NOMO-1 treated with dmso at 0.1 percent for 144 hours (cell line): ENCODE results near the gene FOXN3.
A peak's percentile ranks its signal among the peaks of the same experiment; 100 is the strongest.
"Not testable (repeated sequence)": the region's sequence is repeated elsewhere in the genome, so short reads cannot be mapped to it uniquely, and the experiment has no call there.

Source experiments
- DNase-seq: peaks from one replicate; lab custom pipeline; 2025; ENCODE audit not compliant: unreplicated experiment; lab: John Stamatoyannopoulos, UW

FOXN3 gene

GRCh38 chr14:89206389-89207031 lies 210.5 kb downstream of the FOXN3 start:
- DNase-seq: no peak

DNA sequence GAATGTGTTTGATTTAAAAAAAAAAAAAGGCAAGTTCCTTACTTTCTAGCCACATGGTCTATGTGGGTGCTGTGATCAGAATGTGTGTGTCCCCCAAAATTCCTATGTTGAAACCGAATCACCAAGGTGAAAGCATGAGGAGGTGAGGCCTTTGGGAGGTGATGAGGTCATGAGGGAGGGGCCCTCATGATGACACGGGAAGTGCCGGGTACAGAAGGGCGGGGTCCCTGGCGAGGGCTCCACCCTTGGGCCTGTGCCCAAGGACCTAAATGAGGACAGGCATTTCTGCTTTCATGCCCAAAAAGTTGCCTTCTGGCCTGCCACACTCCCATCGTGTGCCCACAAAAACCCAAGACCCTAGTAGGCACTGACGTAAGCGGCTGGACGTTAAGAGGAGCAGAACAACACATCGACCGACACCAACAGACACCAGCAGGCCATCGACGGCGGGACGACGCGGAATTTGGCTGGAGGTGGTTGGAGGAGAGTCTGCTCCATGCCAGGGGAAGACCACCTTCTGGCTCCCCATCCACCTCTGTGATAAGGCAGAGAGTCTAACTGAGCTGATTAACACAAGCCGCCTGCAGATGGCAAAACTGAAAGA lies 211.8 kb downstream of the FOXN3 start:
- DNase-seq: no peak

DNA sequence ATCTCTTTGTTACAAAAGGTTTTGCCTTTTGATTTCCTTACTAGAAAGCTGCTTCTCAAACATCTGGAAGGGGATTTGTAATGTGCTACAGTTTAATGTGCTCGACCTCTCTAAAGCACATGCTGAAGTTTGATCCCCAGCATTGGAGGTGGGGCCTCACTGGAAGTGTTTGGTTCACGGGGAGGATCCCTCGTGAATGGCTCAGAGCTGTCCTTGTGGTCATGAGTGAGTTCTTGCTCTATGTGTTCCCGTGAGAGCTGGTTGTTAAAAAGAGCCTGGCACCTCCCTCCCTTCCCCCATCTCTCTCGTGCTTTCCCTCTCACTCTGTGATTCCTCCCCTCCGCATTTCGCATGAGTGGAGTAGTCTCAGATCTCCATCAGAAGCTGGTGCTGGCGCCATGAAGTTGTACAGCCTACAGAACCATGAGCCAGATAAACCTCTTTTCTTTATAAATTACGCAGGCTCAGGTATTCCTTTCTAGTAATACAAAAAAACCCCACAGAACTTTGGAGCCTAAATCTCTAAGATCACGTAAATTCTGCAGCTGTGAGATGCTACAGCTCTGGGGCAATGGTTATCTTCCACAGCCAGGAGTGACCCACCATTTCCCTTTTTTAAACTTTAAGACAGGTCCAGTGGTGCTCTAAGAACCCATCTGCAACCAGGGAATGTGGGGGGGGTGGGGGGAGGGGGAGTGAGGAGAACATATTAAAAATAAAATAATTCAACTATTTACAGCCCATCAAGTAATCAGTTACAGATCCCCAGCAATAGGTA lies 214.4 kb downstream of the FOXN3 start:
- DNase-seq: no peak

DNA sequence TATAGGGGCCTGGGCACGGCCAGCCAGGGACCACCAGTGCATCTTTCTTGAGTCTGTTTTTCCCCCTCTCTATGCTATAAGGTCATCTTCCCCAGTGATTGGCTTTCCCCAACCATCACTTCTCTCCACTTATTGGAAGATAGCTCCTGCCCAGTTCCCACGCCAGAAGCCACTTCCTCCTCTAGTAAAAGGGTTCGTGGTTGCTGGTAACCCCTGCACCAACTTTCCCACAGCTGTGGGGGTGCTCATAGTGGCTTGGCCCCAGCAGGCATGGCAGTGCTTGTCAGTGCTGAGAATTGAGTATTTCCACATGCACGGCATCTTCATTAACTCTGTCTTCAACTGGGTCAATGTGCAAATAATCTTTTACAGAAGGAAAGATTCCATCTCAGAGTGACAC lies 215.4 kb downstream of the FOXN3 start:
- no peak for DNase-seq

GRCh38 chr14:89199357-89199756 lies 217.7 kb downstream of the FOXN3 start:
- DNase-seq: not testable (repeated sequence)

GRCh38 chr14:89198544-89199329 lies 218.3 kb downstream of the FOXN3 start:
- peak; percentile 12 for DNase-seq

DNA sequence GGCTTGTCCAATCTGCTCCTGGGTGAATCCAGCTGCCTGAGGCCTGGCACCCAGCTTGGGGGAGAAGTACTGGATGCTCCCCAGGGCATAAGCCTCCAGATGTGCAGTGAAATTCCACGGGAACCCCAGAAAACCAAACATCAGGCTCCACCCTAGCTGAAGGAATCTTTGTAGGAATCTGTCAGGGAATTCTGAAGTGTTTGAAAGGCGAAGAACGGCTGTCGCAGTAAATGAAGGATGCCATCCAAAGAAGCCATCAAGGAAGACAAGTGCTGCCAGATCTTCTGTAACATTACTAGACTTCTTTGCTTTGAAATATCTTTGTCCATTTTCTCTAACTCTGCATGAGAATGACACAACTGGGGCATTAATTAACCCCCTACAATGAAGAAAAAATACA lies 219.4 kb downstream of the FOXN3 start:
- no peak for DNase-seq

DNA sequence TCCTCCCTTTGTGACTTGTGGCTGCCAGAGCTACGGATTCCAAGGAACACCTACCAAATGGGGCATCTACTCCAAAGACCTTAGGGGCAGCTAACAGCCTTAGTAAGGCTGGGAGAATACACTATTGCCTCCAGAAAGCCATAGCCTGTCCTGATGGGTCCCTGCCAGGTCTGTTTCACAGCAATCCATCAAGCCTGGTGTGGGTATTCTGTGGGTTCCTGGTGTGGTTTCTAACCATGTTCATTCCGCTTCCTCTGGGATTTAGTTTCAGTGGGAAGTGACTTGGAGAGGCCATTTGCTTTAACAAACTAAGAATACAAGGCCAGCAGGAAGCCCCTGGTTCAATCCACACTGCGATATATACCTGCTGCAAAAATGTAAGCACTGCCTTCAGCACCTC lies 220.5 kb downstream of the FOXN3 start:
- no peak for DNase-seq

DNA sequence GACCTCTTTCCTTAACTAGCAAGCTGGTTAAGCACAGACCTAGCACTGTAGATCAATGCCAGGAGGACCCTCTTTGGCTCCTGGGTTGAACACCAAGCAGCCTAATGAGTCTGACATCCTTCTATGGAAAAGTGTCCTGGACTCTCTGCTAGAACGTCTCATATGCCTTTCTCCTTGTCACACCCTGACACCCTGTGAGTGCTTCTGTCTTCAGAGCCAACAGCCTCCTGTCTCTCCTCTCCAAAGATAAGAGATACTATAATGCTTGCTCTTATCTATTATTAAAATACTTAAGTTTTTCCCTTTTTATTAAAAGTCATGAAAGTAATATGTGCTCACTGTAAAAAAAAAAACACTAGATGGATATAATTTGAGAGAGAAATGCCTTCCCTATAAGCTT lies 222.7 kb downstream of the FOXN3 start:
- DNase-seq: no peak

DNA sequence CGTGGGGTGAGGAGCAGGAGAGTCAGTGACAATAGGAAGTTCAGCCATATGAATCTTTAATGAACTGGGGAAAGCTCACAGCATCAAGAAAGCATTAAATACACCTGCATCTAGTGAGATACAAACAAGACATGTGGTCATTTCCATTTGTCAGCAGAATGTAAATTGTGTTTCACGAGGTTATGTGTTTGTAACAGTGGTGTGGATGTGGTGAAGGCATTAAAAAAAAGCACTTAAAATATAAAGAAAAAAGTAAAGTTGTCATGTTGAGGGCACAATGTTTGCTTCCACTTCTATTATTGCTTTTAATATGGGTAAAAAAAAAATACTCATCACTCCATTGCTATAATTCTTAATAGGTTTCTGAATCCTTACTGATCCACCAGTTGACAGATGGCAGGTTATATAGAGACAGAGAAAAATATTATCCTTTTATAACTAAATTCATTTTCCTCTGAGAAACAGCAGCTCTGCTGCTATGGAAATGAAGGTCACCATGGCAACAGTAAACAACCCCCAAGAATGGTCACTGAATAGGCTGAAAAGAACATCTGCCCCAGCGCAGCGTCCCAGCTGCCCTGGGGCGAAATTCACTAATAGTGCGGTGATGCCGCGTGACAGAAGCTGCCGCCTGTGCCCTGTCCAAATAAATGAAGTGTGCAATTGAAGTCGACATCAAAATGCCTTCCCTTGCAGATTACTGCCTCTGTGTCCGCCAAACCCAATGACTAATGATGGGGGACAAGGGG lies 226.1 kb downstream of the FOXN3 start:
- DNase-seq: no peak

DNA sequence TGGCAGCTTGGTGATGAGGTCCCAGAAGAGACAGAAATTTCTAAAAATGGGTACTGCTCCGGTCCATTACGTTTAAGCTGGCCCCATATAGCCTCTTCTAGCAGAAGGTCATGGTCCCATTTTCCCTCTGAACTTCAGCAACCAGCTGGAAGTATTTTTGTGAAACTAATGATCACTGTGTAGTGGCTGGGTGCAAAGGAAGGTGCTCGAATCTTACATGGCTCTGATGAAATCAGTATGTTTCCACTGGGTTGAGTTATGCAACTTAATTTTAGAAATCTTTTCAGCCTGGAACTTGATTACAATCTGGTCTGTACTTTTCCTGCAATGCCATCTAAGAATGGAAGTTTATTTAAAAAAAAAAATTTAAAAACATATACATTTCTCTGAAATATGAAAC lies 228.5 kb downstream of the FOXN3 start:
- no peak for DNase-seq

GRCh38 chr14:89187501-89187900 lies 229.5 kb downstream of the FOXN3 start:
- DNase-seq: no peak

DNA sequence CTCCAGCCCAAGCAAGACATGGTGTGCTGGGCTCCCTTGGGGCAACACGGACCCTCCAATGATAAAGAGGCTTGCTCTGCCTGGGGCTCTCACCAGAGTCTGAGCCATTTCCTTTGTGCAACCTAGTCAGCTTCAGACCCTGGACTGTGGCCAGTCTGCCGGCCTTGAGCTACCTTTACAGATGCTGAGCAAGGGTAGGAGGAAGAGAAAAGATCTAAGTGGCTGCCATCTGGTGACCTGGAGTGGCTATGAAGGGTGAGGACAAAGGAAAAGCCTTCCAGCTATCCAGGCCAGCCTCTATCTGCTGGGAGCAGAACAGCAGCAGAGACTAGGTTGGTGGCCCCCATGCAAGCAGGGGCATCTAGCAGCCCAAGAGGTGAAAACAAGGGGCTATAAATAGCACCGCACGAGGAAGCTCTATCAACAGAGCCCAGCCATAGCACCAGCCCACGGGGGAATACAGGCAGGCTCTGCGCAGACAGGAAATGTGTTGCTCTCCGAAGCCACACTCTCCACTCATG lies 230.1 kb downstream of the FOXN3 start:
- no peak for DNase-seq

- DNase-seq: no peak
Measured at GRCh38 chr14:89185919-89186855, 230.8 kb downstream of the FOXN3 start.

DNA sequence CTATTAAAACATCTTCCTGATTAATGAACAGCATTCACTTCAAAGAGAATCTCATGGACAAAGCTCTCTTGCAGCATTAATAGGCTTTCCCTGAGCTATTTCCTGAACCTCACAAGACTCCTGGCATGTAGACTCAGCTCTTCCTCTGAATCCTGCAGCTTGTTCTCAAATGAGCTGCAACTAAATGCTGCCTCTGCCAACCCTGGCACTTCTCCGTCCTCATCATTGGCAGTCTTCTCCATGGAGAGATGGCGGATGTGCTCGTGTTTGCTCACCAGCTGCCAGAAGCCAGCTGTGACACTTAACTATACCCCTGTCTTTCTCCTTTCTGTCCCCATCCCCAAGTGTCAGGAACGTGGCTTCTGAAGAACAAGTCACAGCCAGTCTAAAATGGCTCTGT lies 232.1 kb downstream of the FOXN3 start:
- no peak for DNase-seq

DNA sequence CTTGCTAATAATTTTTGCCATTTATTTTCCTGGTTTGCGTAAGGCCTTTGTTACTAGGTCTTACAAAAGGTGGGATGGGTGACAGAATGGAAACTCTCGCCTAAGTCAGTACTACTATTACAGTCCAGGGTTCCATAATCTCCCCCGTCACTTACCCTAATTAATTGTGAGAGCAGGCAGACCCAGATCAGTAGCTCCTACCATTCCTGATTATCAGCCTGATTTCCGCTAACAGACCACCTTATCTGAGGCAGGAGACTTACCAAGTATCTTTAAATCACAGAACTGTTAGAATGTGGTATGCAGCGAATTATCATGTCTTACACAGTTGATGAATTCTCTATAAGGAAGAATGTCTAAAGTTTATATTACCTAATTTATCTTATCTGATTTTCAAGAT lies 234.7 kb downstream of the FOXN3 start:
- DNase-seq: no peak

- no peak for DNase-seq
Measured at GRCh38 chr14:89180546-89180945, 236.5 kb downstream of the FOXN3 start.

GRCh38 chr14:89179891-89180404 lies 237.1 kb downstream of the FOXN3 start:
- DNase-seq: no peak

DNA sequence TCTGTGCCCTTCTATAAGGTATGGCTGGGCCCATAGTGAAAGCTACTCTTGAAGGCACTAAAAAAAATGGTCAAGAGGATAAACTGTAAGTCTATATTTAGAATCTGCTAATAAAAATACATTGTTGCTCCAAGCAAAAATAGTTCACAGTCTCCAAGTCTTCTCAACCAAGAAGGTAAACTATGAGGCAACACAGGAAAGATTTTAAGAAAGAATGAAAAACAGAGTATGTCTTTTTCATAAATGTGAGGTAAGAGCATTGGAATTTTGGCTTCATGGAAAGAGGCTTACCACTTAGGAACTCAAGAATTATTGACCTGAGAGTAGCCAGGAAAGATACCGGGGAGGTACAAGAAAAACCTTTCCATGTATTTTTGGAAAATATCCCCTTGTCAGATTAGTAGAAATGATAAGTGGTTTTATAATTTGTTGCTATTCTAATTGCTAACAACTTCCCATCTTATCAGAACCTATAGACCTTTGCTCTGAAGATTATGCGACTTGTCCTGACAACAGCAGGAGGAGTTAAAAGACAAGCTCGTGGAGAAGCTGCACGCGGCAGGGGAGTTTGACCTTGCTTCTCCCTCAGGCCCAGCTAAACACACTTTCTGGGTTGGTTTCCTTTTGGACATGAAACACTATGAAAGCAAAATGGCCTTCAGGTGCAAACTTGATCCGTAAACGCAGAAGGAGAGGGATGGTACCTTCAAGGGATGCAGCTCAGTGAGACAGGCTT lies 238.1 kb downstream of the FOXN3 start:
- no peak for DNase-seq
